MG63 (cell line): ENCODE data around the gene STK11IP. TPM values are rescaled to one million over a fixed set of nuclear protein-coding genes. Genes with fewer than 3 reads are reported as not detected.

Experiments
- DNase-seq: peaks from one replicate; pipeline ENCODE4 v3.0.0-alpha.2; 2020
- H3K27me3 ChIP-seq: fragments of 250-450 bp; sonication (Bioruptor Pico); 2 replicates; pipeline ENCODE4 v1.5.1; 2020; ENCODE audit warnings: mild to moderate bottlenecking, moderate library complexity
- H3K36me3 ChIP-seq: fragments of 250-450 bp; sonication (Bioruptor Pico); 2 replicates; pipeline ENCODE4 v1.5.1; 2020; ENCODE audit warnings: mild to moderate bottlenecking, moderate library complexity
- H3K4me3 ChIP-seq: fragments of 250-450 bp; sonication (Bioruptor Pico); 2 replicates; pipeline ENCODE4 v1.5.1; 2020; ENCODE audit warnings: mild to moderate bottlenecking, moderate library complexity
- H3K9me3 ChIP-seq: fragments of 250-450 bp; sonication (Bioruptor Pico); 2 replicates; pipeline ENCODE4 v1.5.1; 2020; ENCODE audit warnings: mild to moderate bottlenecking, moderate library complexity
- total RNA-seq: library from RNA; depleted of rRNA; stranded (reverse); fragments of >200 nt; shearing (Covaris generic); gene quantifications from 2 replicates; pipeline ENCODE4 v1.2.3, GENCODE V29; 2014; ENCODE audit warnings: low replicate concordance

The STK11IP gene
- total RNA-seq, 1 experiment from 2014 or later: 15.8 TPM

DNA sequence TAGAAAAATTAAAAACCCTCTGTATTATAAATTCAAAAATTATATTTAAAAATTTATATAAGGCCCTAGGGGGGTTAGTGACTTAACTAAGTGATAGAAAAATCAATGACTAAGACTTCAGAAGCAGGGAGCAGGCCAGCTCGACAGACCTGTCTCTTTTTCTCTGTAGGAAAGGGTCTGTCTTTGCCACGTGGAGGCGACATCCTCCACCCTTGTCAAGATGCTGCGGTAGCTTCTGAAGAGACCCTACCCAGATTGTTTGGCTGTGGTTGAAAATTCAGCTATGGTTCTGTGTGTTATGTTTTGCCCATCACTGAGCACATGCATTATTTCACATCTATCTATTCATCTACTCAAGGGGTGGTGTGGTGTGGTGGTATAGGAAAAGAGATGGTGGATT lies 21.6 kb downstream of the STK11IP start:
- H3K4me3 ChIP-seq: no peak overlapping the region
- H3K9me3 ChIP-seq: no peaks in the 10 kb centered on the region
- DNase-seq: no peak
- no peaks in the 10 kb centered on the region for H3K36me3 ChIP-seq
- no peaks in the 10 kb centered on the region for H3K27me3 ChIP-seq

DNA sequence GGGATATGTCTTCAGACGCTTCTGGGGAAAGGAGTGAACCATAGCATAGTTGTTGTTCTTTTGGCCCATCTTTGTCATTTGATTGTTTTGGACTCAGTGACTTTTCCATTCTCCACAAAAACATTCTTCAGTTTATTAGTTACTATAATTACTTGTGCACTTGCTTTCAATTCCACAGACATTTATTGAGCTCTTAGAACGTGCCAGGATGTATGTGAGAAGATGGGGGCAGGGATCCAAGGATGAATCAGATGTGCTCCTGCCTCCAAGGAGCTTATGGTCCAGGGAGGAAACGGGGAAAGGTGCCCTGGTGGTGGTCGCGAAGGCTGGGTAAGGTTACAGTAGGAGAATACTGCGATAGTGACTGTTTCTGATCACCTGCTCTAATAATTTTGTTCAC lies 22.9 kb downstream of the STK11IP start:
- H3K36me3 ChIP-seq: no peaks in the 10 kb centered on the region
- H3K27me3 ChIP-seq: no peaks in the 10 kb centered on the region
- no peak for DNase-seq
- no peaks in the 10 kb centered on the region for H3K9me3 ChIP-seq
- no peak overlapping the region for H3K4me3 ChIP-seq

DNA sequence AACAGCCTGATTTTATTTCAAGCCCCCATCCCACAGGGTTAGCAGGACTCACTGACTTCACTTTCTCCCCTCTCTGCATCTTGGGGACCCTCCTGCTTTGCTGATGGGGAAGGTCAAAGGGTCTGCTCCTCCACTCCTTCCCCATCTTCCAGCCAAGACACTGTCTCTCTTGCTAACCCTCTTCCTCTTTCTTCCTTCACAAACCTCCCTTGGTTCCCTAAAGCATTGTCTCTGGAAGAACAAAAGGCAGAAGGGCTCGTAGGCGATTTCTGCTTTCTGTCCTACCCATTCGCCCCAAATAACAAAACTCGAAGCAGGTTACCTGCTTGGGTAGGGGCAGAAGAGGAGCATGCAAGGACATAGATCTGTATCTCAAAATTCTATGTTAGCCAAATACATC lies 24.3 kb downstream of the STK11IP start:
- Histone ChIP-seq H3K9me3 (no peaks in the 10 kb centered on the region), H3K27me3 (no peaks in the 10 kb centered on the region), H3K36me3 (no peaks in the 10 kb centered on the region), H3K4me3 (no peak overlapping the region)
- no peak for DNase-seq

DNA sequence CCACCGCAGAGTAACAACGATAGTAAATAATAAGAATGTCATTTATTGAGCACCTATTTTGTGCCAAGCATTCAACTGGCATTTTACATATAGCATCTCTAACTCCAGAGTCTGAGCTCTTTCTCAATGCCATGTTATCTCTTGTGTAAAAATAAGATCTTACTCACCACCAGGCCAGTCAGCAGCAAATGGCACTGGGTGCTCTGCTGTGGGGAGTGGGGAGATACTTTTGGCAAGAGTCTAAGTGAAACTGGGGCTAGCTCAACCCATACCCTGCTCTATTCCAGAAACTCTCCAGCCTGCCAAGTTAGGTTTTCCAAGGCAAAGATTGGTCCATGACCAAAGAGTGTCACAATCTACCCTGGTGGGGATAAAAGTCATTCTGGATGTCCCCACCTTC lies 24.8 kb downstream of the STK11IP start:
- Histone ChIP-seq H3K4me3 (no peak overlapping the region), H3K36me3 (no peaks in the 10 kb centered on the region), H3K27me3 (no peaks in the 10 kb centered on the region), H3K9me3 (no peaks in the 10 kb centered on the region)
- DNase-seq: no peak

DNA sequence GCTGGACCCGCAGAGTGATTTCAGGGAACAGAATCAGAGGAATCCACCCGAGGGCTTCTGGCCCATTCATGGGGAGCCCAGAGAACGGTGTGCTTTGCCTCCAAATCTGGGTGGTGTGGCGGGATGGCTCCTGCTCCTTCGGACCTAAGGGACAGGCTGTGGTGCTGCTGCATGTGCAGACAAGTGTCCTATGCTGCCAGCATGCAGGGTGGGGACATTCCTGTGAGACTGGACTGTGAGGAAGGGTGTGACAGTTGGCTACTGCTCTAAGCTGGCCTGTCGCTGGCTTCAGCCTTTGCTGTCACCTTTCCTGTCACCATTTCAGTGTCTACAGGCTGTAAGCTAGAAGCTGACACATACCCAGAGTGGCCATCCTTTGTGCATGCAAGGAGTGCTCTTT lies 26.9 kb downstream of the STK11IP start:
- no peaks in the 10 kb centered on the region for H3K36me3 ChIP-seq
- DNase-seq: no peak

DNA sequence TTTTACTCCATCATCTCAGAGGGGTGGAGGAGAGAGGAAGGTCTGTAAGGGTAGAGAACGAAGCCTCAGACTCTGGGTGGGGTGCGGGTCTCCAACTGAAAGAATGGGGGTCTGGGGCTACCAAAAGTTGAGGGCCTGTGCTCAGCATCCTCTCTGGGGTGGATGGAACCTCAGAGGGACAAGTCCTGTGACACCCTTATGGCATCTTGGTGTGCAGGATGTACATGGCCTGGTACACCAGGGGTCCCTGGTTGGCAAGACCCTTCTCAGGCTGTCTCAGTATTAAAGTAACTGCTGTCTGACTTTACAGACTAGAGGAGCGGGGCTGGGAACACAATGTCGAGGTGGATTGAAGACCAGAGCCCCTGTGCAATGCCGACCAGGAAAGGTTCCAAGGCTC lies 27.5 kb downstream of the STK11IP start:
- no peaks in the 10 kb centered on the region for H3K36me3 ChIP-seq
- no peaks in the 10 kb centered on the region for H3K9me3 ChIP-seq
- H3K4me3 ChIP-seq: no peak overlapping the region
- DNase-seq: no peak
- no peaks in the 10 kb centered on the region for H3K27me3 ChIP-seq

More for the DNA sequence above, 26.9 kb downstream of the STK11IP start:
- H3K9me3 ChIP-seq: no peaks in the 10 kb centered on the region
- H3K27me3 ChIP-seq: no peaks in the 10 kb centered on the region
- no peak overlapping the region for H3K4me3 ChIP-seq

DNA sequence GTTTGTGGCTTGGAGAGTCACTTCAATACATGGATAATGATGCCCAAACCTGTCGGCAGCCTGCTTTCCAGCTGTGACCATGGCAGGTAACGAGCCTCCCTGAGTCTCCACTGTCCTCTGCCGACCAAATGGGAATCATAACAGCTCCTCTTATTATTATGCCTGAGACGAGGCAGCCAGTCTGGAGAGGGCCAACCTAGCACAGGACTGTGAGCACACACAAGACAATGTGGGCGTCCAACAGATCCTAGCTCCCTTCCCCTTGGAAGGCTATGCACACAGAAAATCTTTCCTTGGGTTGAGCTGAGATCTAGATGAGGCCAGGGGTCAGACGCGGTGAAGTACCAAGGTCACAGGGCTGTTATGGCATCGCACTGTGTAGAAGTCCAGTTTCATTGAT lies 28.9 kb downstream of the STK11IP start:
- Histone ChIP-seq H3K9me3 (no peaks in the 10 kb centered on the region), H3K36me3 (no peaks in the 10 kb centered on the region), H3K4me3 (no peak overlapping the region), H3K27me3 (no peaks in the 10 kb centered on the region)
- no peak for DNase-seq

DNA sequence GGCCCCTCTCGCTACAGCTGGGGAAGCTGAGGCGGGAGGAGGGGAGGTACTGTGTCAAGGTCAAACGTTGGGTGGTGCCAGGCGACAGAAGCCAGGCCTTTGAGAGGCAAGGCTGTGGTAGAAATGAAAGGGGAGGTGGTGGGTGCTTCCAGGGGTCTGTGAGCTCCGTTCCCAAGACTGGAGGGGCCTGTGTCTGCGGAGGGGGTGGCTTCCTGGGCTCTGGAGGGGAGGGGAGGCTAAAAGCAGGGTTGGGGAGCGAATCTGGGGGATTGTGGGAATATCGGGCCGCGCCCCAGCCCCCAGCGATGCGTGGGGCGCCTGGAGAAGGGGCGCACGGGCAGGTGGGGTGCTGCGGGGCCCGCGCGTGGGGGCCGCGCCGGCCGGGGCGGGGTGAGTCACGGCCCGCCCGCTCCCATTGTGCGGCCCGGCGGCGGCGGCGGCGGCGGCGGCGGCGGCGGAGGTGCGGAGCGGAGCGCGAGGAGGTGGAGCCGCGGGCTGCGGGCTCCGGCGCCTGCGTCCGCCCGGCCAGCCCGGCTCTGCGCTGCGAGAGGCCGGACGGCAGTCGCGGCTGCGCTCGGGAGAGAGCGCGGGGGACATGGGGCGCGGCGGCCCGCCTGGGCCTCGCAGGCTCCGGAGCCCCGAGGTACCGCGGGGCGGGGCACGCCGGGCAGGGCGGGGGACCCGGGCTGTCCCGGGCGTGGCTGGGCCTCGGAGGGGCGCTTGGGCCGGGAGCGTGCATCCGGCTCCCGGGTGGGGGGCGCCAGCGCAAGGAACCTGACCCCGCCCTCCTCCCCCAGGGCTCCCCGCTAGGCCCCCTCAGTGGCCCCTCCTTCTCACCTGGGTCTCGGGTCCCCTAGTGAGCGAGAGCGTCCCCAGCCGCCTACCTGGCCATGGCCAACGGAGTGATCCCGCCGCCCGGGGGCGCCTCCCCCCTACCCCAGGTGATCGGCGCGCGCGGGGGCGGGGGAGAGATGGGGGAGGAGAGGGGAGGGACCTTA lies 29.7 kb downstream of the STK11IP start, which contains the start of gene SLC4A3:
TSS of gene SLC4A3 (plus strand) at position 528 of the 998 bp plus-strand sequence. CDS start at position 891, 363 bp downstream.
- peak; percentile 39 for DNase-seq
- Histone ChIP-seq H3K9me3 (no peaks in the 10 kb centered on the region), H3K27me3 (no peaks in the 10 kb centered on the region), H3K36me3 (no peaks in the 10 kb centered on the region), H3K4me3 (peak within 1 kb of the TSS; percentile 50)

DNA sequence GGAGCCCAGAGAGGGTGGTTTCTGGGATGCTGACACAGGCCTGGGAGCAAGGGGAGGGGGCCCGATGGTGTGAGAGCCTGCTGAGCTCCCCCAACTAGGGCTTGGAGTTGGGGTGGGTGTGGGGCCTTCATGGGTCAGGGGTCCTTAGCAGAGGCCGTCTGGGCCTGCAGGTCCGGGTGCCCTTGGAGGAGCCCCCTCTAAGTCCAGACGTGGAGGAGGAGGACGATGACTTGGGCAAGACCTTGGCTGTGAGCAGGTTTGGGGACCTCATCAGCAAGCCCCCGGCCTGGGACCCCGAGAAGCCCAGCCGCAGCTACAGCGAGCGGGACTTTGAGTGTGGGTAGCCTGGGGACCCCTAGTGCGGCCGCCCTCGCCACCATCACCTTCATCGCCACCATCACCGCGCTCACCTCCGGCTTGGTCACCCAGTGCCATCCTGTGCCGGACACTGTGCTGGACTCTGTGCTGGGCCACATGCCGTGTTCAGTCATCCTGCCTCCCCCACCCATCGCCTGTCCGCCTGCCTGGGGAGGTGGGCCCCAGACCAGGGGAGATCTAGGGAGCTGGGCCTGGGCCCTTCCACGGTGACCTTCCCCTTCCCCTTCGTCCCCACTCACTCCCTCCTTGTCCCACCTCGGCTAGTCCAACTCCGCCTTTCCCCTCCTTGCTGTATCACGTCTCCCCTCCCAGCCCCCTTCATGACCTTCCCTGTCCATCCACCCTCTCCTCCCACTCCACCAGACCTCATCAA lies 30.8 kb downstream of the STK11IP start:
- DNase-seq: no peak
- no peaks in the 10 kb centered on the region for H3K27me3 ChIP-seq
- H3K4me3 ChIP-seq: peak overlapping the region; percentile 50
- no peaks in the 10 kb centered on the region for H3K9me3 ChIP-seq
- no peaks in the 10 kb centered on the region for H3K36me3 ChIP-seq

DNA sequence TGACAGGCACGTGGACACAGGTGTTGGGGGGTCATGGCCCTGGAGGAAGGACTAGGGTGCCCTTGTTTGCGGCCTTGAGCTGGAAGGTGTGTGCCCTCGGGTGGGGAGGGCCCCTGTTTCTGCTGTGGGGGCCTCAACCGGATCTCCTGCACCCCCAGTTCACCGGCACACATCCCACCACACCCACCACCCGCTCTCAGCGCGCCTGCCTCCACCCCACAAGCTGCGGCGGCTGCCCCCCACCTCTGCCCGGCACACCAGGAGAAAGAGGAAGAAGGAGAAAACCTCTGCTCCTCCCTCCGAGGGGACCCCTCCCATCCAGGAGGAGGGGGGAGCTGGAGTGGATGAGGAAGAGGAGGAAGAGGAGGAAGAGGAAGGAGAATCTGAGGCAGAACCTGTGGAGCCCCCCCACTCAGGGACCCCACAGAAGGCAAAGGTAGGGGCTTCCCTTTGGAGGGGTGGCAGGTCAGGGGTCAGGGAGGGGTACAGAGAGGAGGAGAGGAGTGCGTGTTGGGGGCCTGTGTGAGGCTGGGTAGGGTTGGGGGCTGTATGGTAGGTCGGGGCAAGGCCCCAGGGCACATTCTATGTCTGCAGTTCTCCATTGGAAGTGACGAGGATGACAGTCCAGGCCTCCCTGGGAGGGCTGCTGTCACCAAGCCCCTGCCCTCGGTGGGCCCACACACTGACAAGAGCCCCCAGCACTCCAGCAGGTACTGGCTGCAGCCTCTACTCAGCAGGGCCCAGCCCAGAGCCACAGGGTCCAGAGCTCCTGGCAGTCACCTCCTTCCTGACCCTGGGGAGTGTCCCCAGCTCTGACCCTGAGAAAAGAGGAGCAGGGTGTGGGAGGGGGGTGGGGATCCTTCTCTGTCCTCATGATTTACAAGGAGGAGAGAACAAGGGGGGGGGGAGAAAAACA lies 31.6 kb downstream of the STK11IP start:
- H3K9me3 ChIP-seq: no peaks in the 10 kb centered on the region
- H3K27me3 ChIP-seq: no peaks in the 10 kb centered on the region
- H3K36me3 ChIP-seq: no peaks in the 10 kb centered on the region
- H3K4me3 ChIP-seq: no peak overlapping the region
- DNase-seq: no peak

DNA sequence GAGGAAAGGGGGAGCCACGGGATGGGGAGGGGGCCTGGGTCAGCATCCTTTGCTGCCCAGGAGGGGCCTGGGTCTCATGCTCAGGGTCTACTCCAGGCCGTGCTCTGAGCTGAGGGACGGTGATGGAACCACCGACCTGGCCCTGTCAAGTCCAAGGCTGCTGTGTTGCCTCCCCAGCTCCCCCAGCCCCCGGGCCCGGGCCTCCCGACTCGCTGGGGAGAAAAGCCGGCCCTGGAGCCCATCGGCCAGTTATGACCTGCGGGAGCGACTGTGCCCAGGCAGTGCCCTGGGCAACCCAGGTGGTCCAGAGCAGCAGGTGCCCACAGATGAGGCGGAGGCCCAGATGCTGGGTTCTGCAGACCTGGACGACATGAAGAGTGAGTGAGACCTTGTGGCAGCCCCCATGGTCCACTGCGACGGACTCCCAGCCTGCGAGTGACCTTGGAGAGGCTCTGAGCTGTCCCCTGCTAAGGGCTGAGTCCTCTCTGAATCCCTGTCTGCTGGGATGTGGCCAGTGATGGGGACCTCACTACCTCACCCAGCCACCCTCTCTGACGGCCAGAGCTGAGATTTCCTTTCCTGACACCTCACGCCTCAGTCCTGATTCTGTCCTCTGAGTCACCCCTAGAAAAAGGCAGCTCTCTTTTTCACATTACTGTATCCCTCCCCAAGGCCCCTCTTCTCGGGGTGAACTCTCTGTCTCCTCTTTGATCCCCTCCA lies 32.5 kb downstream of the STK11IP start:
- no peaks in the 10 kb centered on the region for H3K36me3 ChIP-seq
- no peak for DNase-seq
- no peaks in the 10 kb centered on the region for H3K27me3 ChIP-seq
- H3K4me3 ChIP-seq: no peak overlapping the region
- H3K9me3 ChIP-seq: no peaks in the 10 kb centered on the region

DNA sequence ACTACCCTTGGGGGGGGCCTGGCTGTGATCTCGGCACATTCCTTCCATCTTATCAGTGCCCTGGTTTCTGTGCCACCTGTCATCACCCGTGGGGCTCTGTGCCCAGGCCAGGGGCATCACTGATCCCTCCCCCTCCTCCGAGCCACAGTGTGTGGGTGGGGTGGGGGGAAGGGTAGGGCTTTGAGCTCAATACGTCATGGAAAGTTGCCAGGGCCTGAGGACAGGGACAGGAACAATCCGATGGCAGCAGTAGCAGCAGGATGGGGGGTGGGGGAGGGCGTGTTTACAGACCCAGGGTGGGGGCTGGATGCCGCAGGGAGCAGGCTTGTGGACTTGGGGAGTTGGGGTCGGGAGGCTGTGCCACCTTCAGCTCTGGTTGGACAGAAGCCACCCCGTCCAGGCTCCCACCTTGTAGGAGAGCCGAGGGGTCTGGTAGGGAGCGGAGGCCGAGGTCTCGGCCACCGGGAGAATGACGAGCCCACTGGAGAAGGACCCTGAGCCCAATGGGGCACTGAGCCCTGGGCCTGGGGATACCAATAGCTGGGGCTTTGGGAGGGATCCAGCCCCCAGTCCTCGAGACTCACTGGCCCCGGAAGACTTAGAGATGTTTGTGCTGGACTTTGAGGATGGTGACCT lies 33.2 kb downstream of the STK11IP start:
- DNase-seq: no peak
- no peaks in the 10 kb centered on the region for H3K9me3 ChIP-seq
- no peak overlapping the region for H3K4me3 ChIP-seq
- H3K36me3 ChIP-seq: no peaks in the 10 kb centered on the region
- H3K27me3 ChIP-seq: no peaks in the 10 kb centered on the region

DNA sequence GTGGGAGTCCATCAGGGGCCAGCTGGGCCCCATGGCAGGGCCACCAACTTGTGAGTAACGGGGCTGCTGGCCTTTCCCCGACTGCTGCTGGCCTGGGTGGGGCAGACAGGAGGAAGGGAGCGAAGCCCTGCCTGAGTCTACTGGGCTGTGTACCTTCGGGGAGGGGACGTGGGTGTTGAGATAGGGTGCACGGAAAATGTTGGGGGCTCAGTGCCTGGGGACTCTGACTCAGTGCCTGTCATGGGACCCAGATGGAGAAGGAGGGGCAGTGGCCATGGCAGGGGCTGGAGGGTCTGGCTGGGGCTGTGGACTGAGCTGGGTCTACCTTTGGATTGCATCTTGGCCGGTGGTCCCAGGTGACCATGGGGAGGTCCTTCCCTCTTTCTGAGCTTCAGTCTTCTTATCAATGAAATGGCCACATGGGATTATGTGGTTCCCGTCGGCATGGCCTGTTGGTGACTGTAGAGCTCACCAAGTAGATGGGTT lies 33.8 kb downstream of the STK11IP start:
- DNase-seq: no peak
- Histone ChIP-seq H3K4me3 (no peak overlapping the region), H3K9me3 (no peaks in the 10 kb centered on the region), H3K27me3 (no peaks in the 10 kb centered on the region), H3K36me3 (no peaks in the 10 kb centered on the region)

DNA sequence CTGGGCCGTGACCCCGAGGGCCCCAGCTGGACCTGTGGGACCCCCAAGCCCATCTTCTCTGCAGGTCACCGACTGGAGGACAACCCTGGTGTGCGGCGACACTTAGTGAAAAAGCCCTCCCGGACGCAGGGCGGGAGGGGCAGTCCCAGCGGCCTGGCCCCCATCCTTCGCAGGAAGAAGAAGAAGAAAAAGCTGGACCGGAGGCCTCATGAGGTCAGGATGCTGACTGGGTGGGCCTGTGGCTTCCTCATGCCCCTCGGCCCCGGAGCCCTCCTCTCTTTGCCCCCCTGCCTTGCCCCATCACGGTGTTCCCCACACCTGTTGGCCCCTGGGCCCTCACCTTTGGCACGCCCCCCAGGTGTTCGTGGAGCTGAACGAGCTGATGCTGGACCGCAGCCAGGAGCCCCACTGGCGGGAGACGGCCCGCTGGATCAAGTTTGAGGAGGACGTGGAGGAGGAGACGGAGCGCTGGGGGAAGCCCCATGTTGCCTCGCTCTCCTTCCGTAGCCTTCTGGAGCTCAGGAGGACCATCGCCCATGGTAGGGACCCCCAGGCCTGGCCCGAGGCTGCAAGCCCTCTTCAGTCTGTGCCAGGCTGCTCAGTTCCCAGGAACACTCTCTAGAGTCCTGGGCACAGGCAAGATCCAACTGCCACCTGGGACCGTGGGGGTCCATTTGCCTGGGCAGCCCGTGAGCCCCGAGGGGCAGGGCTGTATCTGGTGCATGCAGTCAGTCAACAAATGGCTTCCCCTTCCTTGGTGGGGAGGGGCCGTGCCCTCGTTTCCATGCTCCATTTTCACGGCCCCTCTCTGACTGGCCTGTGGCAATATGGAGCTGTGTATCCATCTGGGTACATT lies 34.5 kb downstream of the STK11IP start:
- Histone ChIP-seq H3K4me3 (no peak overlapping the region), H3K27me3 (no peaks in the 10 kb centered on the region), H3K36me3 (no peaks in the 10 kb centered on the region), H3K9me3 (no peaks in the 10 kb centered on the region)
- no peak for DNase-seq

DNA sequence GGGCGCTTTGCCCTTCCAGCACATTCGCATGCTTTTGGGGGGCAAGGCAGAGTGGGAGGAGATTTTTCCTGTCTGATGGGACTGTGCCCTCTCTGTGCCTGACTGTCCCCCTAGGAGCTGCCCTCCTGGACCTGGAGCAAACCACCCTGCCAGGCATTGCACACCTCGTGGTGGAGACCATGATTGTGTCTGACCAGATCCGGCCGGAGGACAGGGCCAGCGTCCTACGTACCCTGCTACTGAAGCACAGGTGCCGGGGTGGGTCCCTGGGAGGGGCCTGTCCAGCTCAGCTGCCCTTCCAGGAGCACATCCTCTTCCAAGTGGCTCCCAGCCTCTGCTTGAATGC lies 35.1 kb downstream of the STK11IP start:
- Histone ChIP-seq H3K27me3 (no peaks in the 10 kb centered on the region), H3K36me3 (no peaks in the 10 kb centered on the region), H3K4me3 (no peak overlapping the region), H3K9me3 (no peaks in the 10 kb centered on the region)
- no peak for DNase-seq
